Kidney (tissue), 14 donors: ENCODE measurements around the gene UST. TPM values are rescaled to one million over a fixed set of nuclear protein-coding genes. Genes with fewer than 3 reads are reported as not detected.

ENCODE experiments used
- DNase-seq, 5 donors: peaks; one replicate each; pipeline ENCODE4 v3.0.0-alpha.2; 2013 to 2020
- FAIRE-seq: peaks from 2 replicates; lab custom pipeline; 2012; peaks lifted over from hg19 to GRCh38; lab: Jason Lieb, UNC
- H3K27ac ChIP-seq, 2 donors: one replicate each; pipeline ENCODE4 v1.7.0; 2013; ENCODE audit warnings: low read depth in 2 of 2, low read length in 2 of 2, inconsistent platforms in 1 of 2
- H3K27me3 ChIP-seq: one replicate; pipeline ENCODE4 v1.7.1; 2013; ENCODE audit warnings: low read length, inconsistent platforms; ENCODE audit not compliant: control insufficient read depth, insufficient read depth
- H3K36me3 ChIP-seq, 3 donors: one replicate each; pipeline versions ENCODE4 v1.7.0 to v1.7.1; 2013; ENCODE audit warnings: low read length in 3 of 3, control low read depth in 1 of 3, inconsistent platforms in 1 of 3; ENCODE audit not compliant: insufficient read depth in 3 of 3, control insufficient read depth in 2 of 3
- H3K4me1 ChIP-seq, 3 donors: one replicate each; pipeline versions ENCODE4 v1.7.0 to v1.7.1; 2013; ENCODE audit warnings: low read length in 3 of 3, inconsistent platforms in 1 of 3, low read depth in 1 of 3; ENCODE audit not compliant: control insufficient read depth in 2 of 3, insufficient read depth in 2 of 3
- H3K4me3 ChIP-seq, 3 donors: one replicate each; pipeline versions ENCODE4 v1.7.0 to v1.8.1; 2013; ENCODE audit warnings: low read length in 3 of 3, control low read depth in 1 of 3, inconsistent platforms in 1 of 3
- H3K9ac ChIP-seq, 3 donors: one replicate each; pipeline versions ENCODE4 v1.7.0 to v1.7.1; 2013; ENCODE audit warnings: low read length in 3 of 3, control low read depth in 1 of 3, inconsistent platforms in 1 of 3
- H3K9me3 ChIP-seq, 3 donors: one replicate each; pipeline versions ENCODE4 v1.7.0 to v1.7.1; 2013; ENCODE audit warnings: low read length in 3 of 3, control low read depth in 1 of 3, inconsistent platforms in 1 of 3; ENCODE audit not compliant: control insufficient read depth in 2 of 3, insufficient read depth in 1 of 3
- intact Hi-C: fragments of 100-400 bp; cut with DNase I; formaldehyde crosslinking; loops from one replicate; pipeline ENCODE4 v1.11.1; 2022
- polyA plus RNA-seq: library from polyadenylated mRNA; stranded (reverse); fragments of 350-450 nt; fragmentation: Illumina TruSeq; extraction: RNeasy Lipid Tissue Mini Kit (QIAGEN cat#74804); gene quantifications from one replicate; pipeline ENCODE4 v1.2.3, GENCODE V29; 2014; ENCODE audit warnings: low read depth, low replicate concordance; ENCODE audit not compliant: insufficient read depth
- total RNA-seq: library from RNA; stranded (reverse); fragmentation: NEBNext Ultra II Directional; extraction: Animal tissue kit (Norgen Biotek cat#: 25700); gene quantifications from one replicate; pipeline ENCODE4 v1.2.1, GENCODE V29; 2021
- TF ChIP-seq, protein P1 (sequence below): IDR thresholded peaks from 3 replicates; pipeline ENCODE4 v1.5.1; 2012; ENCODE audit warnings: mild to moderate bottlenecking, moderate library complexity, borderline replicate concordance; ENCODE audit not compliant: insufficient read depth; ENCODE audit errors: extremely low read depth
- donor health status: control.
- donor health status: control.
- donor health status: control.
- donor health status: control.
- donor health status: control.
- donor health status: DM: yes; HTN: yes; CAD: no.
- donor health status: Normal renal cell carcinoma (clear cell type).

UST gene
- total and polyA plus RNA-seq, 2 donors from 2014 or later = 3.2 to 4.2 TPM

DNA sequence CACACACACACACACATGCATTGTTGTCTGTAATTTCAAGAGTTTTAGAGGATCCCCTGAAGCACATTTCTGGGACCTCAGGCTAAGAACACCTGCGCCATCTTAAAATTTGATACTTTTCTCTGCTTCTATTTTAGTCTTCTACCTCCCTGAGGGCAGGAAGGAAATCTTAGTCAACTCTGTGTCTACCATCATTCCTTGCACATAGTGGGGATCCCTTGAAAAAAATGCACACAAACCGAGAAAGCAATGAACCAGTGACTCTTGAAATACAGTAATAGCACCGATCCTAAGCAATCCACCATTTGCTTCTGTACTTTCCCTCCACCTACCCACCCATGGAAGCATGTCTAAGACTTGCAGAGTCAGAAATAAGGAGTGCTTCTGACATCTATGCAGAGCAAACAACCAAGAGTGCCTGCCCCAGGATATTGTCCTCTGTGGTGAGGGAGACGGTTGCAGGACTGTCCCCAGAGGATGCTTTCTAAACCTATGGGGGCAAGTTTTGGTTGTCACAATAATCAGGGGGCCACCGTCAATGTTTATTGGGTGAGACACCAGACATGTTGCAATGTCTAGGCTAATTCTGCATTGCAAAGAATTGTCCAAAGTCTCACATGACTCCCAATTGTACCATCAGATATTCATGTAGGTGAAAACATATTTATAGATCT lies 362.7 kb downstream of the UST start:
- no peaks in the 10 kb centered on the region for H3K4me1 ChIP-seq
- H3K9me3 ChIP-seq = peaks cover 0 to 7% (median 0%) of the 10 kb centered on the region in 3 donors
- no peak for FAIRE-seq
- H3K4me3 ChIP-seq = no peak overlapping the region
- H3K36me3 ChIP-seq = no peaks in the 10 kb centered on the region
- no peaks in the 10 kb centered on the region for H3K27me3 ChIP-seq
- H3K27ac ChIP-seq = no peak overlapping the region
- TF ChIP-seq, protein P1, sequence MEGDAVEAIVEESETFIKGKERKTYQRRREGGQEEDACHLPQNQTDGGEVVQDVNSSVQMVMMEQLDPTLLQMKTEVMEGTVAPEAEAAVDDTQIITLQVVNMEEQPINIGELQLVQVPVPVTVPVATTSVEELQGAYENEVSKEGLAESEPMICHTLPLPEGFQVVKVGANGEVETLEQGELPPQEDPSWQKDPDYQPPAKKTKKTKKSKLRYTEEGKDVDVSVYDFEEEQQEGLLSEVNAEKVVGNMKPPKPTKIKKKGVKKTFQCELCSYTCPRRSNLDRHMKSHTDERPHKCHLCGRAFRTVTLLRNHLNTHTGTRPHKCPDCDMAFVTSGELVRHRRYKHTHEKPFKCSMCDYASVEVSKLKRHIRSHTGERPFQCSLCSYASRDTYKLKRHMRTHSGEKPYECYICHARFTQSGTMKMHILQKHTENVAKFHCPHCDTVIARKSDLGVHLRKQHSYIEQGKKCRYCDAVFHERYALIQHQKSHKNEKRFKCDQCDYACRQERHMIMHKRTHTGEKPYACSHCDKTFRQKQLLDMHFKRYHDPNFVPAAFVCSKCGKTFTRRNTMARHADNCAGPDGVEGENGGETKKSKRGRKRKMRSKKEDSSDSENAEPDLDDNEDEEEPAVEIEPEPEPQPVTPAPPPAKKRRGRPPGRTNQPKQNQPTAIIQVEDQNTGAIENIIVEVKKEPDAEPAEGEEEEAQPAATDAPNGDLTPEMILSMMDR = no peak
- intact Hi-C loops = no loop called here
- no peak for DNase-seq
- no peak overlapping the region for H3K9ac ChIP-seq

GRCh38 chr6:149111556-149112115 lies 364.8 kb downstream of the UST start:
- Histone ChIP-seq H3K4me3 (no peak overlapping the region), H3K9me3 (peaks cover 0 to 7% (median 0%) of the 10 kb centered on the region in 3 donors), H3K9ac (no peak overlapping the region), H3K27me3 (no peaks in the 10 kb centered on the region), H3K4me1 (no peaks in the 10 kb centered on the region), H3K27ac (no peak overlapping the region), H3K36me3 (no peaks in the 10 kb centered on the region)
- no peak for FAIRE-seq
- TF ChIP-seq, protein P1 = no peak
- intact Hi-C loops = no loop called here
- no peak for DNase-seq

DNA sequence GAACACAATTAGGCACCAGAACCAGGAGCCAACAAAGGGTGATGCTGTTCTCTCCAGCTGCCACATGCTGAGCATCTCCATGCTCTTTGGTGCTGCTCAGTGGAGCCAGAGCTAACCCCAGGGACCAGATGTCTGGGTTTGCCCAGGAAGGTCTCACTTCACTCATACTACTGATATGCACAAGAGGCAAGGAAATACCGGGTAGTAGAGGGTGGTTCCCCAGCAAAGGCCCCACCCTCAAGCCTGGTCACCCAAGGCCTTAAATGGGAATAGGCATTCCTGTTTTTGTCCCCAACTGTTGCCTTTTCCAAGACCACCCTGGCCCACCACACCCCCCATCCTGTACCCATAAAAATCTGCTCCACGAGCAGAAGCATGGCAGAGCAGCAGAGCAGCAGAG lies 366.1 kb downstream of the UST start:
- TF ChIP-seq, protein P1 = no peak
- DNase-seq = no peak
- no peak overlapping the region for H3K4me3 ChIP-seq
- H3K4me1 ChIP-seq = no peaks in the 10 kb centered on the region
- intact Hi-C loops = no loop called here
- H3K27ac ChIP-seq = no peak overlapping the region
- H3K27me3 ChIP-seq = no peaks in the 10 kb centered on the region
- H3K9ac ChIP-seq = no peak overlapping the region
- no peak for FAIRE-seq
- H3K9me3 ChIP-seq = peaks cover 0 to 7% (median 0%) of the 10 kb centered on the region in 3 donors
- H3K36me3 ChIP-seq = no peaks in the 10 kb centered on the region

GRCh38 chr6:149114167-149114566 lies 367.3 kb downstream of the UST start:
- Histone ChIP-seq H3K4me3 (no peak overlapping the region), H3K9me3 (peaks cover 0 to 7% (median 0%) of the 10 kb centered on the region in 3 donors), H3K4me1 (no peaks in the 10 kb centered on the region), H3K27me3 (no peaks in the 10 kb centered on the region), H3K36me3 (no peaks in the 10 kb centered on the region), H3K27ac (no peak overlapping the region), H3K9ac (no peak overlapping the region)
- intact Hi-C loops = no loop called here
- no peak for FAIRE-seq
- TF ChIP-seq, protein P1 = no peak
- DNase-seq = no peak
